DMS 273 treated with DMSO at 0.1 percent for 48 hours (cell line): ENCODE data around the gene ZSCAN2.

ENCODE experiments used
- DNase-seq: peaks from one replicate; lab custom pipeline; 2025; lab: John Stamatoyannopoulos, UW

ZSCAN2 gene

GRCh38 chr15:84598993-84599392 is 1.8 kb upstream of the ZSCAN2 start:
- no peak for DNase-seq

GRCh38 chr15:84599906-84600305 is 903 bp upstream of the ZSCAN2 start:
- DNase-seq = no peak

GRCh38 chr15:84600331-84600686 is 500 bp upstream of the ZSCAN2 start:
- peak; percentile 19 for DNase-seq

GRCh38 chr15:84601555-84601838 is 688 bp downstream of the ZSCAN2 start:
- DNase-seq = no peak

GRCh38 chr15:84603630-84604379 is 3.0 kb downstream of the ZSCAN2 start:
- DNase-seq = no peak

- DNase-seq = no peak
These were observed 4.2 kb downstream of the ZSCAN2 start for GRCh38 chr15:84604826-84605553.

GRCh38 chr15:84605554-84605882 is 4.7 kb downstream of the ZSCAN2 start:
- DNase-seq = no peak

GRCh38 chr15:84606653-84607120 is 5.9 kb downstream of the ZSCAN2 start:
- DNase-seq = no peak

- DNase-seq = no peak
These were observed 8.0 kb downstream of the ZSCAN2 start for GRCh38 chr15:84608707-84609284.

GRCh38 chr15:84609818-84610525 is 9.2 kb downstream of the ZSCAN2 start:
- DNase-seq = no peak

- no peak for DNase-seq
These were observed 10.8 kb downstream of the ZSCAN2 start for GRCh38 chr15:84611631-84612030.

GRCh38 chr15:84616235-84616634 is 15.4 kb downstream of the ZSCAN2 start:
- DNase-seq = no peak

- no peak for DNase-seq
These were observed 19.8 kb downstream of the ZSCAN2 start for GRCh38 chr15:84620626-84621025.

GRCh38 chr15:84621358-84621979 is 20.7 kb downstream of the ZSCAN2 start:
- no peak for DNase-seq

GRCh38 chr15:84624359-84624758 is 23.6 kb downstream of the ZSCAN2 start:
- no peak for DNase-seq

GRCh38 chr15:84625123-84625522 is 24.3 kb downstream of the ZSCAN2 start:
- DNase-seq = no peak

GRCh38 chr15:84629033-84629432 is 28.2 kb downstream of the ZSCAN2 start:
- DNase-seq = no peak

- DNase-seq = no peak
These were observed 31.0 kb downstream of the ZSCAN2 start for GRCh38 chr15:84631706-84632272.

GRCh38 chr15:84633311-84634227 is 32.8 kb downstream of the ZSCAN2 start:
- no peak for DNase-seq

GRCh38 chr15:84634228-84634837 is 33.5 kb downstream of the ZSCAN2 start:
- no peak for DNase-seq

- no peak for DNase-seq
These were observed 37.3 kb downstream of the ZSCAN2 start for GRCh38 chr15:84638103-84638502.
